MM.1S (cell line): ENCODE measurements around the gene HECTD4.

Source experiments
- EZH2phosphoT487 ChIP-seq: fragments of 300-600 bp; sonication (generic); IDR thresholded peaks from 2 replicates; pipeline ENCODE4 v1.6.1; 2018; ENCODE audit warnings: antibody characterized with exemption, low read length
- TF ChIP-seq, protein P1 (sequence below): fragments of 300-600 bp; sonication (generic); IDR thresholded peaks from 2 replicates; pipeline ENCODE4 v1.5.1; 2016; ENCODE audit warnings: antibody characterized with exemption, low read length, mixed read lengths

DNA sequence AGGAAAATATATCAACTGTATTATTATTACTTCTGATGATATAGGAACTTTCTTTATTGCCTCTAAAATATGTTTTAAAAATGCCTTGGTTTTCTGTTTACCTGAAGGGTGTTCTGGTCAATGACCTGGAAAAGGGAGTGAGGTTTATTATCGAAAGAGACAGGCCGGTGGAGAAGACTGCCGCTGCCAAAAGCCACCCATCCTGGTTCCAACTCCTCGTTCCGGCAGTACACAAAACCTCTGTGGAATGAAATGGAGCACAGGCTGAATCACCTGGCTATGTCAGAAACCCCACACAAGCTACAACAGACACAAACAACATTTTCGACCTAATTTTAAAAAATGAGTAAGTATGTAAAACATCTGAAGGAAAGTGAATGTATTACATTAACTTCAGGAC is 73.6 kb downstream of the HECTD4 start:
- TF ChIP-seq, protein P1, sequence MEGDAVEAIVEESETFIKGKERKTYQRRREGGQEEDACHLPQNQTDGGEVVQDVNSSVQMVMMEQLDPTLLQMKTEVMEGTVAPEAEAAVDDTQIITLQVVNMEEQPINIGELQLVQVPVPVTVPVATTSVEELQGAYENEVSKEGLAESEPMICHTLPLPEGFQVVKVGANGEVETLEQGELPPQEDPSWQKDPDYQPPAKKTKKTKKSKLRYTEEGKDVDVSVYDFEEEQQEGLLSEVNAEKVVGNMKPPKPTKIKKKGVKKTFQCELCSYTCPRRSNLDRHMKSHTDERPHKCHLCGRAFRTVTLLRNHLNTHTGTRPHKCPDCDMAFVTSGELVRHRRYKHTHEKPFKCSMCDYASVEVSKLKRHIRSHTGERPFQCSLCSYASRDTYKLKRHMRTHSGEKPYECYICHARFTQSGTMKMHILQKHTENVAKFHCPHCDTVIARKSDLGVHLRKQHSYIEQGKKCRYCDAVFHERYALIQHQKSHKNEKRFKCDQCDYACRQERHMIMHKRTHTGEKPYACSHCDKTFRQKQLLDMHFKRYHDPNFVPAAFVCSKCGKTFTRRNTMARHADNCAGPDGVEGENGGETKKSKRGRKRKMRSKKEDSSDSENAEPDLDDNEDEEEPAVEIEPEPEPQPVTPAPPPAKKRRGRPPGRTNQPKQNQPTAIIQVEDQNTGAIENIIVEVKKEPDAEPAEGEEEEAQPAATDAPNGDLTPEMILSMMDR = no peak
- no peak for TF ChIP-seq EZH2phosphoT487
